IMR-90 (cell line): Measurements from ENCODE around the gene INPP4A.

Source experiments
- BHLHE40 ChIP-seq: fragments of 150-350 bp; IDR thresholded peaks from 2 replicates; pipeline ENCODE4 v1.6.1; 2016; ENCODE audit warnings: mild to moderate bottlenecking, low read depth, low read length
- CEBPB ChIP-seq: IDR thresholded peaks from 2 replicates; pipeline ENCODE4 v1.6.1; 2012; ENCODE audit warnings: low read depth, low read length, improper control_type of control experiment
- CHD1 ChIP-seq: IDR thresholded peaks from 2 replicates; pipeline ENCODE4 v1.6.1; 2012; ENCODE audit warnings: low read depth, low read length, improper control_type of control experiment
- ELK1 ChIP-seq: fragments of 150-350 bp; IDR thresholded peaks from 2 replicates; pipeline ENCODE4 v1.6.1; 2016; ENCODE audit warnings: low read depth, mild to moderate bottlenecking, low read length, moderate library complexity, borderline replicate concordance
- FOS ChIP-seq: fragments of 150-350 bp; IDR thresholded peaks from 2 replicates; pipeline ENCODE4 v1.6.1; 2016; ENCODE audit warnings: low read depth, low read length
- MAFK ChIP-seq: IDR thresholded peaks from 2 replicates; pipeline ENCODE4 v1.6.1; 2012; ENCODE audit warnings: low read depth, low read length, improper control_type of control experiment
- MAZ ChIP-seq: IDR thresholded peaks from 2 replicates; pipeline ENCODE4 v1.6.1; 2012; ENCODE audit warnings: low read depth, mild to moderate bottlenecking, low read length, improper control_type of control experiment, moderate library complexity, borderline replicate concordance
- NFE2L2 ChIP-seq: fragments of 150-350 bp; IDR thresholded peaks from 2 replicates; pipeline ENCODE4 v1.6.1; 2016; ENCODE audit warnings: low read depth, mild to moderate bottlenecking, low read length
- POLR2A ChIP-seq: IDR thresholded peaks from 2 replicates; pipeline ENCODE4 v1.6.1; 2012; ENCODE audit warnings: mild to moderate bottlenecking, low read depth, low read length
- RAD21 ChIP-seq: IDR thresholded peaks from 2 replicates; pipeline ENCODE4 v1.6.1; 2012; ENCODE audit warnings: low read length, improper control_type of control experiment
- RFX5 ChIP-seq: IDR thresholded peaks from 2 replicates; pipeline ENCODE4 v1.8.0; 2012; ENCODE audit warnings: low read depth, mild to moderate bottlenecking, low read length, moderate library complexity
- SMC3 ChIP-seq: fragments of 150-350 bp; IDR thresholded peaks from 2 replicates; pipeline ENCODE4 v1.6.1; 2016; ENCODE audit warnings: low read depth, mild to moderate bottlenecking, antibody characterized with exemption, low read length, moderate library complexity
- USF2 ChIP-seq: fragments of 150-350 bp; IDR thresholded peaks from 2 replicates; pipeline ENCODE4 v1.6.1; 2017; ENCODE audit warnings: mild to moderate bottlenecking, antibody characterized with exemption, low read length, low read depth
- TF ChIP-seq, protein P1 (sequence below): conservative IDR thresholded peaks from 2 replicates; pipeline ENCODE4 v1.5.1; 2012; ENCODE audit warnings: mild to moderate bottlenecking, low read depth, low read length, improper control_type of control experiment

DNA sequence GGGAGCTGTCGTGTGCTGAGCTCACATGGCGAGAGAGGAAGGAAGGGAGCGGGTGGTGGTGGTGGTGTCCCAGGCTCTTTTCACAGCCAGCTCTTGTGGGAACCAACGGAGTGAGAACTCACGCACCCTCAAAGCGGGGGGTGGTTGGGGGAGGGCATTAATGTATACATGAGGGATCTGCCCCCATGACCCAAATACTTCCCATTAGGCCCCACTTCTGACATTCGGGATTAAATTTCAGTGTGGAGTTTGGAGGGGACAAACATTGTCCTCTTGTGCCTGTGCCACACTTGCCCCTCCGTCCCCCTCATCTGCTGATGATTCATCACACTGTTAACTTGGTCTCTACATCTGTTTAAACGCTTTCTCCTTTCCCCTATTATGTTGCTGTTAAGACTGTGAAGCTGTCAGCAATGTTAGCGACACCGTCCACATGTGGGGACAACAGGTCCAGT is 22.5 kb downstream of the INPP4A start:
- no peak for TF ChIP-seq RFX5
- TF ChIP-seq, protein P1, sequence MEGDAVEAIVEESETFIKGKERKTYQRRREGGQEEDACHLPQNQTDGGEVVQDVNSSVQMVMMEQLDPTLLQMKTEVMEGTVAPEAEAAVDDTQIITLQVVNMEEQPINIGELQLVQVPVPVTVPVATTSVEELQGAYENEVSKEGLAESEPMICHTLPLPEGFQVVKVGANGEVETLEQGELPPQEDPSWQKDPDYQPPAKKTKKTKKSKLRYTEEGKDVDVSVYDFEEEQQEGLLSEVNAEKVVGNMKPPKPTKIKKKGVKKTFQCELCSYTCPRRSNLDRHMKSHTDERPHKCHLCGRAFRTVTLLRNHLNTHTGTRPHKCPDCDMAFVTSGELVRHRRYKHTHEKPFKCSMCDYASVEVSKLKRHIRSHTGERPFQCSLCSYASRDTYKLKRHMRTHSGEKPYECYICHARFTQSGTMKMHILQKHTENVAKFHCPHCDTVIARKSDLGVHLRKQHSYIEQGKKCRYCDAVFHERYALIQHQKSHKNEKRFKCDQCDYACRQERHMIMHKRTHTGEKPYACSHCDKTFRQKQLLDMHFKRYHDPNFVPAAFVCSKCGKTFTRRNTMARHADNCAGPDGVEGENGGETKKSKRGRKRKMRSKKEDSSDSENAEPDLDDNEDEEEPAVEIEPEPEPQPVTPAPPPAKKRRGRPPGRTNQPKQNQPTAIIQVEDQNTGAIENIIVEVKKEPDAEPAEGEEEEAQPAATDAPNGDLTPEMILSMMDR = no peak
- no peak for TF ChIP-seq MAZ
- TF ChIP-seq POLR2A = no peak
- TF ChIP-seq CEBPB = no peak
- TF ChIP-seq FOS = no peak
- TF ChIP-seq SMC3 = no peak
- TF ChIP-seq USF2 = no peak
- TF ChIP-seq RAD21 = no peak
- no peak for TF ChIP-seq BHLHE40
- no peak for TF ChIP-seq NFE2L2
- no peak for TF ChIP-seq MAFK
- no peak for TF ChIP-seq ELK1
- no peak for TF ChIP-seq CHD1
